ENCODE results near the gene IL34. TPM values are rescaled to one million over a fixed set of nuclear protein-coding genes. Genes with fewer than 3 reads are reported as not detected.

Gene IL34
- total and polyA plus RNA-seq, 2 experiments from 2014 or later, result 4.3 to 6.6 TPM

GRCh38 chr16:70704586-70704985 lies 58.2 kb downstream of the IL34 start:
- no peak overlapping the region for H3K4me3 ChIP-seq
- no peak for ATAC-seq
- Mint-ChIP-seq H3K4me1 (peaks cover 48% of the 10 kb centered on the region), H3K9me3 (no peaks in the 10 kb centered on the region; the same call in 2 of the 3 replicates), H3K4me3 (no peak overlapping the region), H3K27me3 (ENCODE audit: insufficient read depth, low read depth, poor library complexity) (peaks cover 26% of the 10 kb centered on the region), H3K27ac (no peak overlapping the region), H3K36me3 (ENCODE audit: low read depth) (no peaks in the 10 kb centered on the region)
- no peak for DNase-seq (ENCODE audit: low spot score)
- H4K20me1 ChIP-seq (replicated peaks; ENCODE audit: insufficient read depth), result no peaks in the 10 kb centered on the region
- H3K27me3 ChIP-seq (ENCODE audit: insufficient read depth), result no peaks in the 10 kb centered on the region
- TF ChIP-seq POLR2AphosphoS5 (IDR thresholded peaks at IDR 0.05; ENCODE audit: low read depth) (no peak), EZH2 (IDR thresholded peaks at IDR 0.05; ENCODE audit: low read depth, unreplicated experiment) (no peak), JUNB (IDR thresholded peaks at IDR 0.05; ENCODE audit: unreplicated experiment) (no peak), CREB1 (CRISPR knock-in tag; IDR thresholded peaks at IDR 0.05; ENCODE audit: low read depth) (no peak), ZNF462 (CRISPR knock-in tag; IDR thresholded peaks at IDR 0.05) (no peak), ZNF331 (CRISPR knock-in tag; IDR thresholded peaks at IDR 0.05; ENCODE audit: low read depth) (no peak), NANOG (IDR thresholded peaks at IDR 0.05; ENCODE audit: borderline replicate concordance) (no peak), STAT1 (IDR thresholded peaks at IDR 0.05; ENCODE audit: unreplicated experiment) (no peak), REST (IDR thresholded peaks at IDR 0.05; ENCODE audit: unreplicated experiment) (no peak)
- H2AFZ ChIP-seq, result no peak overlapping the region
- no peak overlapping the region for H3K4me2 ChIP-seq
- H3F3A ChIP-seq (replicated peaks; ENCODE audit: low read depth), result no peaks in the 10 kb centered on the region
- peaks cover 7% of the 10 kb centered on the region; the same call in 1 of the 2 replicates for H3K4me1 ChIP-seq (ENCODE audit: insufficient read depth)
- no peaks in the 10 kb centered on the region for H3K79me2 ChIP-seq (replicated peaks; ENCODE audit: insufficient read depth)
- H3K9me2 ChIP-seq (ENCODE audit: insufficient read depth), result no peaks in the 10 kb centered on the region
- no peaks in the 10 kb centered on the region for H3K36me3 ChIP-seq (ENCODE audit: insufficient read depth)
- no peak overlapping the region for H3K27ac ChIP-seq (ENCODE audit: low read depth)

Data from GM23338 (cell line).